CD14-positive monocyte (primary cell): ENCODE measurements around the gene SLC25A22. TPM values are rescaled to one million over a fixed set of nuclear protein-coding genes. Genes with fewer than 3 reads are reported as not detected.
A peak's percentile ranks its signal among the peaks of the same experiment; 100 is the strongest.

Experiments used
- DNase-seq, 3 donors: peaks; one replicate each; pipeline ENCODE4 v3.0.0-alpha.2; 2011 to 2022
- H2AFZ ChIP-seq: 2 replicates; pipeline ENCODE4 v1.6.0; 2012; ENCODE audit warnings: mild to moderate bottlenecking, low read depth, low read length, inconsistent platforms; ENCODE audit not compliant: insufficient read depth, poor library complexity, severe bottlenecking
- H3K27ac ChIP-seq, 2 donors: 1 replicate in 1 of 2; 2 replicates in 1 of 2; pipeline ENCODE4 v1.5.1; 2012 to 2013; ENCODE audit warnings: low read length in 2 of 2, control low read depth in 1 of 2, inconsistent platforms in 1 of 2, low read depth in 1 of 2, mild to moderate bottlenecking in 1 of 2
- H3K27me3 ChIP-seq, 2 donors: one replicate each; pipeline versions ENCODE4 v1.6.0 to v1.6.1; 2011 to 2013; ENCODE audit warnings: low read length in 2 of 2; ENCODE audit not compliant: control insufficient read depth in 2 of 2, insufficient read depth in 2 of 2
- H3K36me3 ChIP-seq, 2 donors: replicated peaks in 1 of 2; 1 replicate in 1 of 2; 2 replicates in 1 of 2; pipeline versions ENCODE4 v1.5.1 to v1.6.1; 2012 to 2013; ENCODE audit warnings: low read length in 2 of 2, control low read depth in 1 of 2, inconsistent platforms in 1 of 2, mild to moderate bottlenecking in 1 of 2; ENCODE audit not compliant: insufficient read depth in 2 of 2, control insufficient read depth in 1 of 2
- H3K4me1 ChIP-seq, 2 donors: 1 replicate in 1 of 2; 2 replicates in 1 of 2; pipeline versions ENCODE4 v1.5.1 to v1.6.1; 2012 to 2013; ENCODE audit warnings: low read length in 2 of 2, control low read depth in 1 of 2, inconsistent platforms in 1 of 2, mild to moderate bottlenecking in 1 of 2, moderate library complexity in 1 of 2; ENCODE audit not compliant: insufficient read depth in 2 of 2, control insufficient read depth in 1 of 2
- H3K4me2 ChIP-seq: replicated peaks from 2 replicates; pipeline ENCODE3; 2012; ENCODE audit warnings: low read length, moderate library complexity, mild to moderate bottlenecking; ENCODE audit not compliant: poor library complexity, severe bottlenecking; ENCODE audit errors: extremely low read depth
- H3K4me3 ChIP-seq, 3 experiments: fragments of 200-600 bp in 1 of 3; sonication (generic) in 1 of 3; replicated peaks in 1 of 3; 1 replicate in 2 of 3; 2 replicates in 1 of 3; pipeline ENCODE4 v1.5.1; 2011 to 2013; ENCODE audit warnings: low read length in 3 of 3, mild to moderate bottlenecking in 3 of 3, control low read depth in 2 of 3, low read depth in 2 of 3, inconsistent platforms in 1 of 3, moderate library complexity in 1 of 3
- H3K79me2 ChIP-seq: 2 replicates; pipeline ENCODE4 v1.6.0; 2012; ENCODE audit warnings: mild to moderate bottlenecking, control low read depth, inconsistent platforms, low read length, moderate library complexity; ENCODE audit not compliant: insufficient read depth
- H3K9ac ChIP-seq: 2 replicates; pipeline ENCODE4 v1.6.0; 2017; ENCODE audit warnings: low read length, mild to moderate bottlenecking; ENCODE audit not compliant: insufficient read depth, poor library complexity, severe bottlenecking
- H3K9me3 ChIP-seq, 2 donors: replicated peaks in 1 of 2; 1 replicate in 1 of 2; 2 replicates in 1 of 2; pipeline versions ENCODE4 v1.5.1 to v1.6.1; 2012 to 2013; ENCODE audit warnings: low read length in 2 of 2, control low read depth in 1 of 2; ENCODE audit not compliant: control insufficient read depth in 1 of 2, insufficient read depth in 1 of 2
- H4K20me1 ChIP-seq: 2 replicates; pipeline ENCODE4 v1.6.0; 2012; ENCODE audit warnings: mild to moderate bottlenecking, low read length, control low read depth, moderate library complexity; ENCODE audit not compliant: insufficient read depth
- H3K27ac Mint-ChIP-seq, 7 donors: one replicate each; pipeline ENCODE4 v1.8.0; 2020; ENCODE audit warnings: mild to moderate bottlenecking in 7 of 7, mixed read lengths in 7 of 7, moderate library complexity in 6 of 7, inconsistent platforms in 2 of 7
- H3K27me3 Mint-ChIP-seq, 3 donors: one replicate each; pipeline ENCODE4 v1.8.0; 2021 to 2022; ENCODE audit warnings: low read depth in 3 of 3, mild to moderate bottlenecking in 3 of 3, mixed read lengths in 3 of 3, moderate library complexity in 3 of 3, inconsistent platforms in 1 of 3
- H3K36me3 Mint-ChIP-seq, 2 donors: one replicate each; pipeline ENCODE4 v1.8.0; 2020; ENCODE audit warnings: mixed read lengths in 2 of 2, inconsistent platforms in 1 of 2, mild to moderate bottlenecking in 1 of 2
- H3K4me1 Mint-ChIP-seq: one replicate; pipeline ENCODE4 v1.8.0; 2020; ENCODE audit warnings: mild to moderate bottlenecking, mixed read lengths
- H3K4me3 Mint-ChIP-seq, 2 donors: one replicate each; pipeline ENCODE4 v1.8.0; 2020; ENCODE audit warnings: mild to moderate bottlenecking in 2 of 2, mixed read lengths in 2 of 2, moderate library complexity in 1 of 2
- H3K9me3 Mint-ChIP-seq, 7 donors: one replicate each; pipeline ENCODE4 v1.8.0; 2020 to 2022; ENCODE audit warnings: mixed read lengths in 7 of 7, mild to moderate bottlenecking in 6 of 7, moderate library complexity in 6 of 7, inconsistent platforms in 2 of 7
- WGBS: methylation state at CpG from one replicate; pipeline ENCODE4 v1.1.5; 2013; ENCODE audit warnings: missing lambda C conversion rate; ENCODE audit not compliant: insufficient coverage; 5-methylcytosine and 5-hydroxymethylcytosine counted together
- intact Hi-C, 2 donors: fragments of 100-400 bp; cut with micrococcal nuclease; formaldehyde crosslinking; loops; one replicate each; pipeline versions ENCODE4 v1.15.0 to v1.15.1; 2023
- polyA plus RNA-seq, 3 donors: library from polyadenylated mRNA; depleted of rRNA in 1 of 3; unstranded in 2 of 3; stranded (reverse) in 1 of 3; fragments of 300-500 nt in 2 of 3; fragments of >200 nt in 1 of 3; fragmentation: Illumina TruSeq in 2 of 3; gene quantifications; 1 replicate in 2 of 3; 2 replicates in 1 of 3; pipeline ENCODE4 v1.2.3, GENCODE V29; 2012 to 2021
- small RNA-seq: library from RNA; depleted of rRNA; stranded (forward); fragments of <200 nt; gene quantifications from one replicate; pipeline ENCODE3, GENCODE V24; 2012; ENCODE audit warnings: low read depth; ENCODE audit not compliant: insufficient read length
- TF ChIP-seq, protein P1 (sequence below): fragments of 200-600 bp; IDR thresholded peaks from one replicate; pipeline ENCODE4 v1.8.0; 2022; ENCODE audit warnings: antibody characterized with exemption, mild to moderate bottlenecking

The SLC25A22 gene
- polyA plus RNA-seq, 3 donors: 4.4 to 20.9 (median 5.6) TPM

GRCh38 chr11:742571-743201, 55.4 kb downstream of the SLC25A22 start:
- 80% methylated on average over 1 of the region's 4 CpGs for WGBS

DNA sequence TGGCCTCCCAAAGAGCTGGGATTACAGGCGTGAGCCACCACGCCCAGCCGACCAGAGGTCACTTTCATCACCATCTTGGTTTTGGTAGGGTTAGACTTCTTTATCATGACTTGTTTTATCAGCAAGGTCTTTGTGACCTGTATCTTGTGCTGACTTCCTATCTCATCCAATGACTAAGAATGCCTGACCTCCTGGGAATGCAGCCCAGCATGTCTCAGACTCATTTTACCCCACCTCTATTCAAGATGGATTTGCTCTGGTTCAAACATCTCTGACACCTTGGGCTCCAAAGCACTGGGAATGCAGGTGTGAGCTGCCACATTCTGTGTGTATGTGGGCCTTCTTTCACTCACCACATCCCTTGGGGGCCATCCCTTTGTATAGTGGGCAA, 55.9 kb downstream of the SLC25A22 start:
- Histone ChIP-seq H3K9me3 (no peaks in the 10 kb centered on the region), H3K27ac (no peak overlapping the region), H3K9ac (no peak overlapping the region), H4K20me1 (no peaks in the 10 kb centered on the region), H3K79me2 (peaks cover 7% of the 10 kb centered on the region), H2AFZ (no peak overlapping the region), H3K36me3 (no peaks in the 10 kb centered on the region), H3K27me3 (peaks cover 0 to 4% of the 10 kb centered on the region in 2 donors), H3K4me2 (no peak overlapping the region), H3K4me3 (no peak overlapping the region), H3K4me1 (peaks cover 18 to 33% of the 10 kb centered on the region in 2 donors)
- H3K4me3 Mint-ChIP-seq: no peak overlapping the region
- DNase-seq: no peak
- H3K27ac Mint-ChIP-seq: peak overlapping the region in 1 of 7 donors; percentile 31
- peaks cover 6 to 17% (median 14%) of the 10 kb centered on the region in 3 donors for H3K27me3 Mint-ChIP-seq
- no peaks in the 10 kb centered on the region for H3K36me3 Mint-ChIP-seq
- H3K4me1 Mint-ChIP-seq: peaks cover 24% of the 10 kb centered on the region
- WGBS: 100% methylated on average over 3 of the region's 3 CpGs
- TF ChIP-seq, protein P1, sequence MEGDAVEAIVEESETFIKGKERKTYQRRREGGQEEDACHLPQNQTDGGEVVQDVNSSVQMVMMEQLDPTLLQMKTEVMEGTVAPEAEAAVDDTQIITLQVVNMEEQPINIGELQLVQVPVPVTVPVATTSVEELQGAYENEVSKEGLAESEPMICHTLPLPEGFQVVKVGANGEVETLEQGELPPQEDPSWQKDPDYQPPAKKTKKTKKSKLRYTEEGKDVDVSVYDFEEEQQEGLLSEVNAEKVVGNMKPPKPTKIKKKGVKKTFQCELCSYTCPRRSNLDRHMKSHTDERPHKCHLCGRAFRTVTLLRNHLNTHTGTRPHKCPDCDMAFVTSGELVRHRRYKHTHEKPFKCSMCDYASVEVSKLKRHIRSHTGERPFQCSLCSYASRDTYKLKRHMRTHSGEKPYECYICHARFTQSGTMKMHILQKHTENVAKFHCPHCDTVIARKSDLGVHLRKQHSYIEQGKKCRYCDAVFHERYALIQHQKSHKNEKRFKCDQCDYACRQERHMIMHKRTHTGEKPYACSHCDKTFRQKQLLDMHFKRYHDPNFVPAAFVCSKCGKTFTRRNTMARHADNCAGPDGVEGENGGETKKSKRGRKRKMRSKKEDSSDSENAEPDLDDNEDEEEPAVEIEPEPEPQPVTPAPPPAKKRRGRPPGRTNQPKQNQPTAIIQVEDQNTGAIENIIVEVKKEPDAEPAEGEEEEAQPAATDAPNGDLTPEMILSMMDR: no peak
- intact Hi-C loops: no loop called here
- H3K9me3 Mint-ChIP-seq: no peaks in the 10 kb centered on the region

More at GRCh38 chr11:742571-743201, 55.4 kb downstream of the SLC25A22 start:
- Histone ChIP-seq H3K27ac (no peak overlapping the region), H2AFZ (no peak overlapping the region), H3K79me2 (peaks cover 13% of the 10 kb centered on the region), H3K4me3 (no peak overlapping the region), H3K9me3 (no peaks in the 10 kb centered on the region), H3K4me2 (no peak overlapping the region), H3K27me3 (peaks cover 0 to 4% of the 10 kb centered on the region in 2 donors), H3K36me3 (no peaks in the 10 kb centered on the region), H4K20me1 (peaks cover 4% of the 10 kb centered on the region), H3K4me1 (peaks cover 13 to 32% of the 10 kb centered on the region in 2 donors), H3K9ac (no peak overlapping the region)
- peaks cover 6 to 12% (median 9%) of the 10 kb centered on the region in 3 donors for H3K27me3 Mint-ChIP-seq
- H3K27ac Mint-ChIP-seq: no peak overlapping the region
- H3K4me3 Mint-ChIP-seq: no peak overlapping the region
- H3K4me1 Mint-ChIP-seq: peaks cover 18% of the 10 kb centered on the region
- no peaks in the 10 kb centered on the region for H3K9me3 Mint-ChIP-seq
- intact Hi-C loops: no loop called here
- DNase-seq: no peak
- TF ChIP-seq, protein P1: no peak
- no peaks in the 10 kb centered on the region for H3K36me3 Mint-ChIP-seq

Small RNA genes lying within 50 kb of the gene (small RNA-seq; reads per million reads assigned to genes)
- gene SNORA52: not detected

Other genes starting within 250 kb of the SLC25A22 start
- gene LMNTD2, start 237.5 kb downstream of the SLC25A22 start, polyA plus RNA-seq: 10 to 100 TPM in 1 of 3 donors, 1 to 10 TPM in 1, under 1 TPM in 1; 0.67 to 10.6 (median 1.2) TPM
- 10 to 100 TPM in 2 of 3 donors, 1 to 10 TPM in 1; 10.0 to 26.5 (median 12.4) TPM for gene RASSF7, start 237.3 kb downstream of the SLC25A22 start, polyA plus RNA-seq
- 10 to 100 TPM in 1 of 3 donors, 1 to 10 TPM in 2; 1.3 to 11.1 (median 3.3) TPM for gene PHRF1, start 221.8 kb downstream of the SLC25A22 start, polyA plus RNA-seq
- gene IRF7, start 182.3 kb downstream of the SLC25A22 start, polyA plus RNA-seq: 100 to 1,000 TPM in 1 of 3 donors, 10 to 100 TPM in 2; 38.6 to 125 (median 42.9) TPM
- under 1 TPM; 0.18 to 0.43 (median 0.18) TPM for gene CDHR5, start 173.3 kb downstream of the SLC25A22 start, polyA plus RNA-seq
- not detected for gene SCT, start 171.1 kb downstream of the SLC25A22 start, polyA plus RNA-seq
- gene DRD4, start 161.0 kb downstream of the SLC25A22 start, polyA plus RNA-seq: under 1 TPM in 1 of 3 donors, not detected in 2; 0.13 TPM
- gene DEAF1, start 103.1 kb downstream of the SLC25A22 start, polyA plus RNA-seq: 10 to 100 TPM; 18.0 to 22.3 (median 22.2) TPM
- 10 to 100 TPM; 31.6 to 69.4 (median 37.3) TPM for gene TMEM80, start 102.5 kb downstream of the SLC25A22 start, polyA plus RNA-seq
- gene EPS8L2, start 92.0 kb downstream of the SLC25A22 start, polyA plus RNA-seq: under 1 TPM in 1 of 3 donors, not detected in 2; 0.55 TPM
- gene TALDO1, start 50.8 kb downstream of the SLC25A22 start, polyA plus RNA-seq: 1,000 to 10,000 TPM in 2 of 3 donors, 100 to 1,000 TPM in 1; 502 to 1,249 (median 1,224) TPM
- 10 to 100 TPM in 1 of 3 donors, 1 to 10 TPM in 2; 4.5 to 45.6 (median 4.6) TPM for gene GATD1, start 20.8 kb downstream of the SLC25A22 start, polyA plus RNA-seq
- not detected for gene CEND1, start 8.2 kb downstream of the SLC25A22 start, polyA plus RNA-seq
- 10 to 100 TPM in 1 of 3 donors, 1 to 10 TPM in 2; 1.6 to 25.2 (median 2.6) TPM for gene PIDD1, start 7.0 kb upstream of the SLC25A22 start, polyA plus RNA-seq
- gene RPLP2, start 11.7 kb upstream of the SLC25A22 start, polyA plus RNA-seq: 1,000 to 10,000 TPM in 1 of 3 donors, 100 to 1,000 TPM in 2; 879 to 1,191 (median 990) TPM
- gene PNPLA2, start 20.6 kb upstream of the SLC25A22 start, polyA plus RNA-seq: 100 to 1,000 TPM in 1 of 3 donors, 10 to 100 TPM in 2; 26.8 to 321 (median 35.0) TPM
- 10 to 100 TPM in 1 of 3 donors, 1 to 10 TPM in 2; 1.0 to 11.0 (median 1.4) TPM for gene CRACR2B, start 29.6 kb upstream of the SLC25A22 start, polyA plus RNA-seq
- 100 to 1,000 TPM in 1 of 3 donors, 10 to 100 TPM in 2; 18.1 to 200 (median 57.4) TPM for gene CD151, start 34.7 kb upstream of the SLC25A22 start, polyA plus RNA-seq
- 100 to 1,000 TPM in 2 of 3 donors, 10 to 100 TPM in 1; 93.9 to 133 (median 110) TPM for gene POLR2L, start 44.2 kb upstream of the SLC25A22 start, polyA plus RNA-seq
- 10 to 100 TPM; 52.6 to 75.5 (median 63.1) TPM for gene TSPAN4, start 44.6 kb upstream of the SLC25A22 start, polyA plus RNA-seq
- gene CHID1, start 112.5 kb upstream of the SLC25A22 start, polyA plus RNA-seq: 10 to 100 TPM; 23.2 to 45.4 (median 45.0) TPM
- gene AP2A2, start 127.6 kb upstream of the SLC25A22 start, polyA plus RNA-seq: 10 to 100 TPM in 1 of 3 donors, 1 to 10 TPM in 2; 5.7 to 61.0 (median 8.2) TPM
- gene MUC6, start 238.4 kb upstream of the SLC25A22 start, polyA plus RNA-seq: not detected